Body of pancreas (tissue), 4 donors: ENCODE measurements around the gene EXTL1. TPM values are rescaled to one million over a fixed set of nuclear protein-coding genes. Genes with fewer than 3 reads are reported as not detected.
A peak's percentile ranks its signal among the peaks of the same experiment; 100 is the strongest.

ENCODE experiments used
- ATAC-seq: fragments of 150-250 bp; one replicate; pipeline ENCODE4 v1.9.1; 2016
- DNase-seq, 4 donors: peaks; one replicate each; pipeline ENCODE4 v3.0.0-alpha.2; 2019
- H3K27ac ChIP-seq, 4 donors: fragments of 200-600 bp; sonication (generic); 1 replicate in 3 of 4; 2 replicates in 1 of 4; pipeline versions ENCODE4 v1.5.1 to v1.6.1; 2016 to 2019; ENCODE audit warnings: mild to moderate bottlenecking in 1 of 4, mixed read lengths in 1 of 4, moderate library complexity in 1 of 4
- H3K27me3 ChIP-seq, 2 donors: fragments of 200-600 bp; sonication (generic); one replicate each; pipeline ENCODE4 v1.6.0; 2016; ENCODE audit warnings: mild to moderate bottlenecking in 1 of 2
- H3K36me3 ChIP-seq, 2 donors: fragments of 200-600 bp; sonication (generic); replicated peaks in 1 of 2; 2 replicates each; pipeline ENCODE4 v1.5.1; 2016; ENCODE audit warnings: low read depth in 2 of 2; ENCODE audit not compliant: insufficient read depth in 1 of 2
- H3K4me1 ChIP-seq: fragments of 200-600 bp; sonication (generic); one replicate; pipeline ENCODE4 v1.6.0; 2016
- H3K4me3 ChIP-seq, 2 donors: fragments of 200-600 bp; sonication (generic); 1 replicate in 1 of 2; 2 replicates in 1 of 2; pipeline ENCODE4 v1.5.1; 2016 to 2019
- H3K9me3 ChIP-seq, 3 donors: fragments of 200-600 bp; sonication (generic); 1 replicate in 2 of 3; 2 replicates in 1 of 3; pipeline ENCODE4 v1.5.1; 2016
- POLR2A ChIP-seq, 3 donors: fragments of 450-650 bp; IDR thresholded peaks; one replicate each; pipeline ENCODE4 v1.6.1; 2016; ENCODE audit warnings: antibody characterized with exemption in 3 of 3, mild to moderate bottlenecking in 2 of 3
- WGBS, 2 donors: methylation state at CpG; one replicate each; pipeline ENCODE4 v1.1.5; 2017; 5-methylcytosine and 5-hydroxymethylcytosine counted together
- intact Hi-C: fragments of 100-400 bp; cut with DNase I; formaldehyde crosslinking; loops from one replicate; pipeline ENCODE4 v1.15.1; 2023
- total RNA-seq, 2 donors: library from RNA; depleted of rRNA; stranded (reverse); fragments of >200 nt; gene quantifications; one replicate each; pipeline ENCODE4 v1.1.0, GENCODE V29; 2016
- TF ChIP-seq, protein P1 (sequence below), 7 experiments: fragments of 450-650 bp in 4 of 7; fragments of 200-600 bp in 3 of 7; sonication (generic) in 3 of 7; IDR thresholded peaks; one replicate each; pipeline ENCODE4 v1.5.1; 2016 to 2019; ENCODE audit warnings: antibody characterized with exemption in 7 of 7

EXTL1 gene, protein sequence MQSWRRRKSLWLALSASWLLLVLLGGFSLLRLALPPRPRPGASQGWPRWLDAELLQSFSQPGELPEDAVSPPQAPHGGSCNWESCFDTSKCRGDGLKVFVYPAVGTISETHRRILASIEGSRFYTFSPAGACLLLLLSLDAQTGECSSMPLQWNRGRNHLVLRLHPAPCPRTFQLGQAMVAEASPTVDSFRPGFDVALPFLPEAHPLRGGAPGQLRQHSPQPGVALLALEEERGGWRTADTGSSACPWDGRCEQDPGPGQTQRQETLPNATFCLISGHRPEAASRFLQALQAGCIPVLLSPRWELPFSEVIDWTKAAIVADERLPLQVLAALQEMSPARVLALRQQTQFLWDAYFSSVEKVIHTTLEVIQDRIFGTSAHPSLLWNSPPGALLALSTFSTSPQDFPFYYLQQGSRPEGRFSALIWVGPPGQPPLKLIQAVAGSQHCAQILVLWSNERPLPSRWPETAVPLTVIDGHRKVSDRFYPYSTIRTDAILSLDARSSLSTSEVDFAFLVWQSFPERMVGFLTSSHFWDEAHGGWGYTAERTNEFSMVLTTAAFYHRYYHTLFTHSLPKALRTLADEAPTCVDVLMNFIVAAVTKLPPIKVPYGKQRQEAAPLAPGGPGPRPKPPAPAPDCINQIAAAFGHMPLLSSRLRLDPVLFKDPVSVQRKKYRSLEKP
- not detected for total RNA-seq

DNA sequence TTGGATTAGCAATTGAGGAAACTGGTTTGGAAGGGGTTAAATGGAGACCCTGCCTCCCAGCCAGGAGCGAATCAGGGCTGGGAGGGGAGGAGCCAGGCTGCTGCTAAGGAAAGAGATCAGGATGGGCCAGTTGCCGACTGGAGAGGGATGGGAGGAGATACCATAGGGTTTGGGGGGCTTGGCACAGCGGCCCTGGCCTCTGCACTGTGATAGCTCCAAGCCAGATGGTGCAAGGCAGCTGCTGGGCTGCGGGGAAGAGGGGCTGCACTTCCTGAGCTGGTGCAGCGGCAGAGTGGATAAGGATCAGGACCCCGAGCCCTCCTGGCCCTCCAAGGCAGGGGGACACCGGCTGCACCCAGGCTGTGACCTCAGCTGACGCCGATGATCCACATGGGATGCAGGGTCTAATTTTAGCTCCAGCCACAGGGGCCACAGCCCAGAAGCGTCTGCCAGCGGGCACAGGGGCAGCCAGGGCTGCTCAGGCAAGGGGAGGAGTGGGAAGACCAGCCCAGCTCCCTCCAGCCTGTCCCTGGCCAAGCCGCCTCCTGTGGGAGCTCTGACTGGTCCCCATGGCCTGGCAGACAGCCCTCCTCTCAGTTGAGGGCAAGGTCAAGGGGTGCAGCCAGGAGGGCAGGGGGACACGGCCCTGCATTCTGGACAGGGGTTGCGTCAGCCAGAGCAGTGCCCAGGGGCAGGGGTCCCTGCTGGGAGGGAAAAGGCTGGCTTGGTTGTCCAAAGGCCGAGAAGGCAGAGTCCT is at the start of gene EXTL1:
TSS of gene EXTL1 (plus strand) at position 129 of the 757 bp plus-strand sequence. CDS start 872 bp downstream, outside the sequence.
- intact Hi-C loops, result no loop called here

GRCh38 chr1:25971811-25972180 is 49.8 kb upstream of the EXTL1 start:
- Histone ChIP-seq H3K27me3 (no peaks in the 10 kb centered on the region), H3K27ac (no peak overlapping the region), H3K4me1 (no peaks in the 10 kb centered on the region), H3K36me3 (peaks cover 0 to 6% of the 10 kb centered on the region in 2 donors), H3K4me3 (no peak overlapping the region), H3K9me3 (no peaks in the 10 kb centered on the region)
- DNase-seq (no peak), ATAC-seq (no peak)
- WGBS, 2 donors, result 77 to 90% methylated on average over 1 of the region's 1 CpG
- TF ChIP-seq, protein P1, sequence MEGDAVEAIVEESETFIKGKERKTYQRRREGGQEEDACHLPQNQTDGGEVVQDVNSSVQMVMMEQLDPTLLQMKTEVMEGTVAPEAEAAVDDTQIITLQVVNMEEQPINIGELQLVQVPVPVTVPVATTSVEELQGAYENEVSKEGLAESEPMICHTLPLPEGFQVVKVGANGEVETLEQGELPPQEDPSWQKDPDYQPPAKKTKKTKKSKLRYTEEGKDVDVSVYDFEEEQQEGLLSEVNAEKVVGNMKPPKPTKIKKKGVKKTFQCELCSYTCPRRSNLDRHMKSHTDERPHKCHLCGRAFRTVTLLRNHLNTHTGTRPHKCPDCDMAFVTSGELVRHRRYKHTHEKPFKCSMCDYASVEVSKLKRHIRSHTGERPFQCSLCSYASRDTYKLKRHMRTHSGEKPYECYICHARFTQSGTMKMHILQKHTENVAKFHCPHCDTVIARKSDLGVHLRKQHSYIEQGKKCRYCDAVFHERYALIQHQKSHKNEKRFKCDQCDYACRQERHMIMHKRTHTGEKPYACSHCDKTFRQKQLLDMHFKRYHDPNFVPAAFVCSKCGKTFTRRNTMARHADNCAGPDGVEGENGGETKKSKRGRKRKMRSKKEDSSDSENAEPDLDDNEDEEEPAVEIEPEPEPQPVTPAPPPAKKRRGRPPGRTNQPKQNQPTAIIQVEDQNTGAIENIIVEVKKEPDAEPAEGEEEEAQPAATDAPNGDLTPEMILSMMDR (IDR thresholded peaks at IDR 0.05), result no peak
- no peak for TF ChIP-seq POLR2A (IDR thresholded peaks at IDR 0.05)
- intact Hi-C loops, result no loop called here

More for the DNA sequence above, at the start of gene EXTL1:
- Histone ChIP-seq H3K4me1 (peaks cover 6% of the 10 kb centered on the region), H3K36me3 (no peaks in the 10 kb centered on the region), H3K27me3 (no peaks in the 10 kb centered on the region), H3K9me3 (no peaks in the 10 kb centered on the region), H3K4me3 (no peak within 1 kb of the TSS), H3K27ac (no peak within 1 kb of the TSS)
- TF ChIP-seq, protein P1 (IDR thresholded peaks at IDR 0.05), result no peak
- no peak for TF ChIP-seq POLR2A (IDR thresholded peaks at IDR 0.05)
- ATAC-seq, result peak; percentile 16
- WGBS, 2 donors, result 59 to 61% methylated on average over 11 to 15 of the region's 15 CpGs
- no peak for DNase-seq

DNA sequence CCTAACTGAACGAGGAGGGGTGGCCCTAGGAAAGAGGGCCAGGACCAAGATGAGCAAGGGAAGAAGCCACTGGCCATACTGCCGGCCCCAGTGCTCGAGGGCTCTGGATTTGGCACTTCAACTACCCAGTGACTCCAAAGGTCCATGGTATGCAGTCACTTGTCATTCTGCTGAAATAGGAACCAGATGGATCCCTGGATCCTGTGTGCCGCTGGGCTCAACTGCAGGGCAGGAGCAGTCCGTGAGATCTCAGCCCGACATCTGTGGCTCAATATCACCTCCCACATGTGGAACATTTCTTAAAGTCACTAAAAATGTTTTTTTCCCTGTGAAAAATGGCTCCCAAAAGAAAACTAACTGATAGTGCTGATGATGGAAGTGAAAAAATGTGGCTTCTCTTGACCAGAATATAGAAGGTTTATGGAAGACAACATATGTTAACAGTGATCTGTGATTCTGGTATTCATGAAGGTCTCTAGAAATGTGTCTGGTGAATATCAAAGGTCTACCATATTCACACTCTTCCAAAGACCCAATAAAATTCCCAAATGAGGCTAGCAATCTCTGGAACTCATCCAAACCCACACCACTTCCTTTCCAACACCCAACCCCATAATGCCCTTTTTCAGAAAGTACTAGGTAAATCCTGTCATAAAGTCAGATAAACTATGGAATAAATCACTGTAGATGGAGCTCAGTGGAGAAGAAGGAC is 47.8 kb upstream of the EXTL1 start:
- Histone ChIP-seq H3K9me3 (no peaks in the 10 kb centered on the region), H3K27me3 (no peaks in the 10 kb centered on the region), H3K4me1 (no peaks in the 10 kb centered on the region), H3K4me3 (no peak overlapping the region), H3K27ac (no peak overlapping the region), H3K36me3 (peaks cover 0 to 6% of the 10 kb centered on the region in 2 donors)
- no peak for TF ChIP-seq POLR2A (IDR thresholded peaks at IDR 0.05)
- TF ChIP-seq, protein P1 (IDR thresholded peaks at IDR 0.05), result no peak
- no peak for DNase-seq
- 88% methylated on average over 6 of the region's 6 CpGs for WGBS, 2 donors
- intact Hi-C loops, result no loop called here
- ATAC-seq, result no peak

GRCh38 chr1:25977801-25978200 is 43.8 kb upstream of the EXTL1 start:
- H3K36me3 ChIP-seq, result peaks cover 0 to 16% of the 10 kb centered on the region in 2 donors
- TF ChIP-seq, protein P1 (IDR thresholded peaks at IDR 0.05), result no peak
- H3K4me3 ChIP-seq, result no peak overlapping the region
- DNase-seq (no peak), ATAC-seq (no peak)
- no peaks in the 10 kb centered on the region for H3K27me3 ChIP-seq
- H3K9me3 ChIP-seq, result no peaks in the 10 kb centered on the region
- WGBS, 2 donors, result 77 to 84% methylated on average over 5 of the region's 5 CpGs
- no peak overlapping the region for H3K27ac ChIP-seq
- intact Hi-C loops, result no loop called here
- H3K4me1 ChIP-seq, result no peaks in the 10 kb centered on the region
